Measurements from ENCODE around the gene TRIM63.

Gene TRIM63

DNA sequence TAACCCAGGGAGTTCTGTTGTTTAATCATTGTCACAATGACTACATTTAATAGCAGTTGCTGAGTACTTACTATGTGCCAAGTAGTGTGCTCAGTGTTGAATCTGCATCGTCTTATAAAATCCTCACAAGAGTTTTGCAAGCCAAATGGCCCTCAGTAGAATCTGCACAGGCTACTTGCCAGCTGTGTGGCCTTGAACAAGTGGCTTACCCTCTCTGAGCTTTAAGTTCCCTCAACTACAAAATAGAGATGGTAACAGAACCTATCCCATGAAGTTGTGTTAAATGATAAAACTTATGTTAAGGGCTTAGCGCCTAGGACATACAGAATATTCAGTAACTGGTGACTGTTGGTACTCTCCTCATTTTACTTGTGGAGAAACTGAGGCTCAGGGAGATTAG is 12.4 kb downstream of the TRIM63 start:
- H3K27me3 ChIP-seq = no peaks in the 10 kb centered on the region; the same call in 1 of the 2 replicates

DNA sequence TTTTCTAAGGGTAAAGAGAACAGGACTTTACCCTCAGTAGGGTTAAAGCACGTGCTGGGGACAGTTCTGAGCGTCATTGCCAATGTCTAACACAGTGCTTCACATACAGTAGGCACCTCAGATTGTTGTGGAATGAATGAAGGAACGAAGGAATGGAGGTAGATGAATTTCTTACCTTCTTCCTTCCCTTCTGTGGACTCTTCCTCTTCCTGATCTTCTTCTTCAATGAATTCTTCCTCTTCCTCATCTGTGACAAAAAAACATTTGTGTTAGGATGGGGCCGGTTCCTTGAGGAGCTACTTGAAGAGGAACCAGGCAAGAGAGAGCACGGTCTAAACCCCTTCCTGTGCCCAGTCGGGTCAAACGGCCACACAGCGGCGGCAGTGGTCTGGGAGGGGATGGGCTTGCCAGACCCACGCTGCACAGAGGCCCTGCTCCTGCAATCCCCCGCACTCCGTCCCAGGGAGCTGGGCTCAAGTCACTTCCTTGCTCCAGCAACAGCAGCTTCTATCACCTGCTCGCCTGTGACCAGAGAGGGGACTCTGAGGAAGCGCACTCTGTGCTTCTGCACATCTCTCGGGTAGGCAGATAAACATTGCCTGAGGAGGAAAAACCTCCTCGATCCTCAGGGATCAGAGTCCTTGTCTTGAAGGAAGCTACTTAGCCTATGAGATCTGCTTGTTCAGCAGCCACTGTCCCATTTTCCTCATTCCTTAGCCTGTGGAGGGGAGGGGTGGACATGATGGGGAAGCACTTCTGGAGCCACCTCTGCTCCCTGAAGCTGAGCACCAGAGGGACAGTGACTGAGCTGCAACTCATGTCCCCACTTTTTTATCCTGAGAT is 13.5 kb downstream of the TRIM63 start:
- DNase-seq = no peak
- Histone ChIP-seq H3K4me1 (no peaks in the 10 kb centered on the region), H3K4me3 (ENCODE audit: low read depth, low read length) (no peak overlapping the region), H3K27me3 (peaks cover 4% of the 10 kb centered on the region; the same call in 1 of the 2 replicates), H3K9me3 (no peaks in the 10 kb centered on the region), H3K36me3 (no peaks in the 10 kb centered on the region)
- TF ChIP-seq, protein P1, sequence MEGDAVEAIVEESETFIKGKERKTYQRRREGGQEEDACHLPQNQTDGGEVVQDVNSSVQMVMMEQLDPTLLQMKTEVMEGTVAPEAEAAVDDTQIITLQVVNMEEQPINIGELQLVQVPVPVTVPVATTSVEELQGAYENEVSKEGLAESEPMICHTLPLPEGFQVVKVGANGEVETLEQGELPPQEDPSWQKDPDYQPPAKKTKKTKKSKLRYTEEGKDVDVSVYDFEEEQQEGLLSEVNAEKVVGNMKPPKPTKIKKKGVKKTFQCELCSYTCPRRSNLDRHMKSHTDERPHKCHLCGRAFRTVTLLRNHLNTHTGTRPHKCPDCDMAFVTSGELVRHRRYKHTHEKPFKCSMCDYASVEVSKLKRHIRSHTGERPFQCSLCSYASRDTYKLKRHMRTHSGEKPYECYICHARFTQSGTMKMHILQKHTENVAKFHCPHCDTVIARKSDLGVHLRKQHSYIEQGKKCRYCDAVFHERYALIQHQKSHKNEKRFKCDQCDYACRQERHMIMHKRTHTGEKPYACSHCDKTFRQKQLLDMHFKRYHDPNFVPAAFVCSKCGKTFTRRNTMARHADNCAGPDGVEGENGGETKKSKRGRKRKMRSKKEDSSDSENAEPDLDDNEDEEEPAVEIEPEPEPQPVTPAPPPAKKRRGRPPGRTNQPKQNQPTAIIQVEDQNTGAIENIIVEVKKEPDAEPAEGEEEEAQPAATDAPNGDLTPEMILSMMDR (IDR thresholded peaks at IDR 0.05; ENCODE audit: low read depth, low read length) = no peak

More for the DNA sequence above, 12.4 kb downstream of the TRIM63 start:
- DNase-seq = no peak
- H3K9me3 ChIP-seq = no peaks in the 10 kb centered on the region
- H3K36me3 ChIP-seq = no peaks in the 10 kb centered on the region
- TF ChIP-seq, protein P1 (IDR thresholded peaks at IDR 0.05; ENCODE audit: low read depth, low read length) = no peak
- no peaks in the 10 kb centered on the region for H3K4me1 ChIP-seq
- no peak overlapping the region for H3K4me3 ChIP-seq (ENCODE audit: low read depth, low read length)

DNA sequence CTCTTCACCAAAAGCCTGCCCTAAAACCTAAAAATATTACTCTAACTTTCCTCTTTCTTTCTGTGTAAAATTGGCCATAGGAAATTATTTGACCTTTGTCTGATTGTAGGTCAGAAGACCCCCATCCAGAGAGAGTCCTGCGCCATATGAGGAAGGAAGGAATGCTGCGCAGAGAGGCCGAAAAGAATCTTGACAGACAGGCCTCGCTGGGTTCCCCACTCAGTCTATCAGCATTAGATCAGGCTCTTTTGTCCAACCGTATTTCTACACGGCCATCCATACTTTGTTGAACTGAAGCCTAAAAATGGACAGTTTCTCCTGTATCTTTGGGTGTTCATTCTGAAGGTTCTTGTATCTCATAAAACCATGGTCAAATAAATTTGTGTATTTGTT is 17.2 kb downstream of the TRIM63 start:
- DNase-seq = no peak
- H3K27me3 ChIP-seq = peaks cover 36% of the 10 kb centered on the region
- no peak overlapping the region for H3K4me3 ChIP-seq (ENCODE audit: low read depth, low read length)
- H3K4me1 ChIP-seq = no peaks in the 10 kb centered on the region
- TF ChIP-seq, protein P1 (IDR thresholded peaks at IDR 0.05; ENCODE audit: low read depth, low read length) = no peak
- H3K9me3 ChIP-seq = no peaks in the 10 kb centered on the region
- no peaks in the 10 kb centered on the region for H3K36me3 ChIP-seq

DNA sequence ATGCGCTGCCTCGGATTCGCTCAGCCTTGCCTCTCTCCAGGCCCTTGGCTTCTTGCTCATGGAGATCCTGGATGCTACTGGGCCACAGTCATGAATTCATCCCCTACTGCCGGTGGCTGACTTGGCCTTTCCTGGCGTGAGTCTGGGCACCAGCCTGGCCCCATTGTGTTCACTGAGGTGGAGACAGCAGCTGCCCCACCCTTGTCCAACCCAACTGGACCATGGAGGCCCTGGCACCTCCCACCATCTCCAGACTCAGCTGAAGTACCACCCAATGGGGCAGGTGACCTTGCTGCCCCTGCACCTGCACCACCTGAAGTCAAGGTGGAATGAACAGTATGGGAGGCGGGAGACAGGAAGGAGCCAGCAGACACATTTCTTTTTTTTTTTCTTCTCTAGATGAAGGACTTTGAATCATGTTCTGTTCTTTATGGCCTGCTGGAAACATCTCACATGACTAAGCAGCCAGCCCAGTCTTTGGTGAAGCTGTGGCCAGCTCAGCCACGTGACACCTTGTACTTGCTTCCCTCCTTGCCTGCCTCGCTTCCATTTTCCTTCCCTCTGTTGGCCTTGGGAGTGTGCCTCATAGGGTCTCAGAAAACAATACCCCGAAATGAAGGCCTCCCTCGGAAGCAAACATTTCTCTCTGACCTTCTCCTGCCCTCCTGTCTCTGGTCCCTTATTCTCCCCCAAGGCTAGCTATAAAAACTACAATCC is 17.7 kb downstream of the TRIM63 start:
- no peak for DNase-seq
- H3K27me3 ChIP-seq = peaks cover 42% of the 10 kb centered on the region
- no peak overlapping the region for H3K4me3 ChIP-seq (ENCODE audit: low read depth, low read length)

DNA sequence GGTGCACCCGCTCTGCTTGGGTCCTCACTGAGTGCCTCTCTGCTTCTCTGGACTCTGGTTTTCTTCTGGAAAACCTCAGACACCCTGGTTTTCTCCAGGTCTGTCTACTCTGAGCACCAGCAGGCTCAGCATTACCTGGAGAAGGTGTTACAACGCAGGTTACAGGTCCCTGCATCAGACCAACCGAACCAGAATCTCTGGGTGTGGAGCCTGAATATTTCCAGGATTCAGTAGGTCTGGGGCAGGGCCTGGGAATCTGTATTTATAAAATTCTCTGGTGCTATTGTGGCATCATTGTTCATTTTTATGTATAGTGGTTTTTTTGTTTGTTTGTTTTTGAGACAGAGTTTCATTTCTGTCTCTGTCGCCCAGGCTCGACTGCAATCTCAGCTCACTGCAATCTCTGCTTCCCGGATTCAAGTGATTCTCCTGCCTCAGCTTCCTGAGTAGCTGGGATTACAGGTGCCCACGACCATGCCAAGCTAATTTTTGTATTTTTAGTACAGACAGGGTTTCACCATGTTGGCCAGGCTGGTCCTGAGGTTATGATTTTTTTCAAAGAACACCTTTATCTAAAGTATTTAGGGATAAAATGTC is 20.1 kb downstream of the TRIM63 start:
- H3K27me3 ChIP-seq = peaks cover 53% of the 10 kb centered on the region
- H3K4me3 ChIP-seq (ENCODE audit: low read depth, low read length) = no peak overlapping the region
- TF ChIP-seq, protein P1 (IDR thresholded peaks at IDR 0.05; ENCODE audit: low read depth, low read length) = no peak
- H3K9me3 ChIP-seq = no peaks in the 10 kb centered on the region
- no peak for DNase-seq
- no peaks in the 10 kb centered on the region for H3K36me3 ChIP-seq
- H3K4me1 ChIP-seq = no peaks in the 10 kb centered on the region

More for the DNA sequence above, 17.7 kb downstream of the TRIM63 start:
- Histone ChIP-seq H3K9me3 (no peaks in the 10 kb centered on the region), H3K4me1 (no peaks in the 10 kb centered on the region), H3K36me3 (no peaks in the 10 kb centered on the region)
- TF ChIP-seq, protein P1 (IDR thresholded peaks at IDR 0.05; ENCODE audit: low read depth, low read length) = no peak
